Activated CD4-positive, alpha-beta memory T cell treated with anti-CD3 and anti-CD28 coated beads for 36 hours (primary cell): ENCODE measurements around the gene BMP8B. TPM values are rescaled to one million over a fixed set of nuclear protein-coding genes. Genes with fewer than 3 reads are reported as not detected.
"Not testable (repeated sequence)": the region's sequence is repeated elsewhere in the genome, so short reads cannot be mapped to it uniquely, and the experiment has no call there.

Experiments
- CTCF ChIA-PET: fragments of 350-600 bp; sonication (Branson Sonifier 250); formaldehyde crosslinking; loops from one replicate; lab custom pipeline; 2021; ENCODE audit warnings: antibody characterized with exemption, inconsistent platforms; lab: Charles Lee
- POLR2A ChIA-PET: fragments of 350-600 bp; sonication (Branson Sonifier 250); formaldehyde crosslinking; loops from one replicate; lab custom pipeline; 2021; ENCODE audit warnings: antibody characterized with exemption; lab: Charles Lee
- DNase-seq: peaks from one replicate; pipeline ENCODE4 v3.0.0-alpha.2; 2020
- H3K27ac Mint-ChIP-seq: one replicate; pipeline ENCODE4 v1.8.0; 2021; ENCODE audit warnings: mixed read lengths
- H3K27me3 Mint-ChIP-seq: one replicate; pipeline ENCODE4 v1.8.0; 2021; ENCODE audit warnings: mixed read lengths
- H3K36me3 Mint-ChIP-seq: one replicate; pipeline ENCODE4 v1.8.0; 2021; ENCODE audit warnings: mixed read lengths
- H3K4me1 Mint-ChIP-seq: one replicate; pipeline ENCODE4 v1.8.0; 2021; ENCODE audit warnings: low read depth, mixed read lengths
- H3K4me3 Mint-ChIP-seq: one replicate; pipeline ENCODE4 v1.8.0; 2021; ENCODE audit warnings: mild to moderate bottlenecking, mixed read lengths
- H3K9me3 Mint-ChIP-seq: one replicate; pipeline ENCODE4 v1.8.0; 2021; ENCODE audit warnings: mixed read lengths
- intact Hi-C: fragments of 100-400 bp; cut with micrococcal nuclease; formaldehyde crosslinking; loops from one replicate; pipeline ENCODE4 v1.15.1; 2023
- total RNA-seq, 2 experiments: library from RNA; stranded (reverse); gene quantifications; one replicate each; pipeline ENCODE4 v1.2.3, GENCODE V29; 2021

Gene BMP8B
- total RNA-seq, 2 experiments from 2014 or later, result 0.53 to 0.55 TPM

DNA sequence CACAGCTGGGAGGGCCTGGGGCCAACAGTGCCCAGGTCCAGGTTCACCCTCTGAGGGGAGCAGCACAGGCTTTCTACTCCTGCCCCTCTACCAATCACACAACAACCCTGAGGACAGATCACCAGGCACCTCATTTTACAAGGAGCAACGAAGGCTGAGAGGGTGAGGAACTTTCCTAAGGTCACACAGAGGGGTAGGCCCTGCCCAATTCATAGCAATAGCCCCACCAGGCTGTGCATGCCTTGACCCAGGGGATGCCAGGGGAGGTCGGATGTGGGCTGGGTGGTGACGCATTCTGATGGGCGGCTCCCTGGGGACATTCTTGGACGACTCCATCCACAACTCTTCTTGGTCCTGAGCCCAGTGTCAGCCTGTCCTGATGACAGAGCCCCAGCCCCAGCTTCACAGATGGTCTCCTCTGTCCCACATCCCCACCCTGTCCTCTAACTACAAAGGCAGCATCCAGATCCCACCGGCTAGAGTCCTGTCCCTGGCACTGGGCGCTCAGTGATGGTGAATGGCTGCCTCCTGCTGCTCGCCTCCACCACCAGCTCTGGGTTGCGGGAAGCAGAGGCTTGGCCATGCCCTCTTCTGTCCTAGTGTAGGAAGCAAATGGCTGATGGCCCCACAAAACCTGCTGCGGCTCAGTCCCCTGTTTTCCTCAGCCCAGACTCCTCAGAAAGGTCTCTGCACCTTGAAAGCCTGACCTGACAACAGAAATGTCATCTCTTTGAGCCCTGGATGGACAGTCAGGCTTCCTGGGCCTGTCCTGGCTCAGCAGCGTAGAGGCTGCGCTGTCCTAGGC lies 2.2 kb downstream of the BMP8B start:
- POLR2A ChIA-PET, intact Hi-C loops, H3K36me3 Mint-ChIP-seq, H3K9me3 Mint-ChIP-seq, H3K4me3 Mint-ChIP-seq, H3K4me1 Mint-ChIP-seq, H3K27ac Mint-ChIP-seq, DNase-seq: not testable (repeated sequence)
- H3K27me3 Mint-ChIP-seq, result peaks cover 11% of the 10 kb centered on the region
- CTCF ChIA-PET, result interaction anchor here (1.0 kb wide), 1 partner anchor 12 kb away, joined by 3 read pairs; no protein-coding TSS in a partner anchor

DNA sequence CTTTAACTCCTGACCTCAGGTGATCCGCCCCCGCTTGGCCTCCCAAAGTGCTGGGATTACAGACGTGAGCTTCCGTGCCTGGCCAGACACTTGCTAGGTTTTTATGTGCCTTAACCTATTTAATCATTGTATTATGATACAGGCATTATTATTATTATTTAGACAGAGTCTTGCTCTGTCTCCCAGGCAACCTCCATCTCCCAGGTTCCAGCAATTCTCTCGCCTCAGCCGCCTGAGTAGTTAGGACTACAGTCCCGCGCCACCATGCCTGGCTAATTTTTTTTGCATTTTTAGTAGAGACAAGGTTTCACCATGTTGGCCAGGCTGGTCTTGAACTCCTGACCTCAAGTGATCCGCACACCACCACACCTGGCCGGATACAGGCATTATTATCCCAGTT lies 6.0 kb downstream of the BMP8B start:
- CTCF ChIA-PET, H3K4me1 Mint-ChIP-seq, H3K36me3 Mint-ChIP-seq, DNase-seq, H3K4me3 Mint-ChIP-seq, H3K27ac Mint-ChIP-seq, intact Hi-C loops, H3K27me3 Mint-ChIP-seq, H3K9me3 Mint-ChIP-seq, POLR2A ChIA-PET: not testable (repeated sequence)

DNA sequence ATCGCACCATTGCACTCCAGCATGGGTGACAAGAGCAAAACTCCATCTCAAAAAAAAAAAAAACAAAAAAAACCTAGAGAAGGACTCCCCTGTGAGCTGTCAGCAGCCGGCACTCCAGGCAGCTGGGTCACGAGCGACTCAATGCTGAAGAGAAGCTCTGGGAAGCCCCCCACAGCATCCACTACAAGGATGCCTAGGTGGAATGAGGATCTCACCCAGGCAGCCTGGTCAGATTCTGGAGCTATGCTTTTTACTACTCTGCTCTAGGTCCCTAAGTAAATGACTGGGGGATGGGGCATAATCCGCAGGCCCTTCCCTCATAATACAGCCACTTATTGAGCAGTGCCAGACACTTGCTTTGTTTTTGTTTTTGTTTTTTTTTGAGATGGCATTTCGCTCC lies 6.6 kb downstream of the BMP8B start:
- POLR2A ChIA-PET, result no interaction called here
- H3K27me3 Mint-ChIP-seq, result peaks cover 3% of the 10 kb centered on the region
- no peak for DNase-seq
- CTCF ChIA-PET, result interaction anchor here (0.9 kb wide), 1 partner anchor 120 kb away, joined by 3 read pairs; no protein-coding TSS in a partner anchor
- H3K27ac Mint-ChIP-seq, result no peak overlapping the region
- intact Hi-C loops, result no loop called here
- no peaks in the 10 kb centered on the region for H3K9me3 Mint-ChIP-seq
- H3K4me3 Mint-ChIP-seq, result no peak overlapping the region
- no peaks in the 10 kb centered on the region for H3K4me1 Mint-ChIP-seq
- no peaks in the 10 kb centered on the region for H3K36me3 Mint-ChIP-seq

DNA sequence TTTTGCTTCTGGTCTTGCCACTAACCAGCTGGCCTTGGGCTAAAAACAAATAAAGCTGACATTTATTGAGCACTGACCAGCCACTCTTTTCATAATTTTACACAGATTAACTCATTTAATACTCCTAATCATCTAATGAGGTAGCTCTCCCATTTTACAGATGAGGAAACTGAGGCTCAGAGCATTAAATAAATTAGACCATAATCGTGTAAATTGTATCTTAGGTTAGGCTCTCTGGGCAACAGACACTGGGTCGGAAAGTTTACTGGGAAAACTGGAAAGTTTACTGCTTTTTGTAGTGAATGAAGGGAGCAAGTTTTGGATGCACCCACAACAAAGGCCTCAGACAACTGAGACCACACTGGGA lies 7.3 kb downstream of the BMP8B start:
- no peak overlapping the region for H3K4me3 Mint-ChIP-seq
- no peaks in the 10 kb centered on the region for H3K9me3 Mint-ChIP-seq
- no peaks in the 10 kb centered on the region for H3K36me3 Mint-ChIP-seq
- CTCF ChIA-PET, result interaction anchor here (0.9 kb wide), 1 partner anchor 121 kb away, joined by 3 read pairs; no protein-coding TSS in a partner anchor
- no peak for DNase-seq
- intact Hi-C loops, result no loop called here
- H3K27ac Mint-ChIP-seq, result no peak overlapping the region
- H3K27me3 Mint-ChIP-seq, result no peaks in the 10 kb centered on the region
- POLR2A ChIA-PET, result no interaction called here
- no peaks in the 10 kb centered on the region for H3K4me1 Mint-ChIP-seq

DNA sequence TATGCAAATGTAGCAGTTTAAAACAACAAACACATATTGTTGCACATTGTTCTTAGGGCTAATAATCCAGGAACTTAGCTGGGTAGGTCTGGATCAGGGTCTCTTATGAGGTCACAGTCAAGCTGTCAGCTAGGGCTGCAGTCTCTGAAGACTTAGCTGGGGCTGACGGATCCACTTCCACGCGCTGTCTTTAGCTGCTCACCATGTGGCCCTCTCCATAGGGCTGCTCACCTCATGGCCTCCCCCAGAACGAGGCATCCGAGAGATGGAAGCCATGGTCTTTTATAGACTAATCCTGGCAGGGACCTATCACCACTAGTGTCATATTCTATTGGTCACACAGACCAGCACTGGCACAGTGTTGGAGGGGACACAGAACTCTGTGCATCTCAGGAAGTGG lies 8.8 kb downstream of the BMP8B start:
- POLR2A ChIA-PET, result no interaction called here

DNA sequence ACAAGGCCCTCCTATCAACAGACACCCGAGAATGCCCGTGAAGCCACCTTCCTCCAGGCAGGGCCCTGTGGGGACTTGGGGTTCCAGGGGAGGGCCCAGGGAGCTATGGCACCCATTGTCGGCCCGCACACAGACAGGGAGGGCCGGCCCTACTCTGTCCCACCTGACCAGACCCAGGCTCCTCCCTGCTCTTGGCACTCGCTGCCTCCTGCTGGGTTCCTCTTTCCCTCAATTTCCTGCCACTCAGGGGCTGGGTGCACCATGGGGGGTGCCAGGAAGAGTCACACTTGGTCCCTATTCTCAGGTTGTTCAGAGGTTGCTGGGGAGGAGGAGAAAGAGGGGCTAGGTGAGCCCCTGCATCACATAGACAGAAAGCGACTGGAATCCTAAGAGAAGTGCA lies 9.5 kb downstream of the BMP8B start:
- intact Hi-C loops, result no loop called here
- Mint-ChIP-seq H3K9me3 (no peaks in the 10 kb centered on the region), H3K4me3 (no peak overlapping the region), H3K4me1 (no peaks in the 10 kb centered on the region), H3K27me3 (no peaks in the 10 kb centered on the region), H3K36me3 (no peaks in the 10 kb centered on the region), H3K27ac (no peak overlapping the region)
- DNase-seq, result no peak
- POLR2A ChIA-PET, result no interaction called here
- CTCF ChIA-PET, result no interaction called here

More for the DNA sequence above, 8.8 kb downstream of the BMP8B start:
- Mint-ChIP-seq H3K4me3 (no peak overlapping the region), H3K27ac (no peak overlapping the region), H3K36me3 (no peaks in the 10 kb centered on the region), H3K27me3 (no peaks in the 10 kb centered on the region), H3K9me3 (no peaks in the 10 kb centered on the region), H3K4me1 (no peaks in the 10 kb centered on the region)
- intact Hi-C loops, result no loop called here
- CTCF ChIA-PET, result no interaction called here
- DNase-seq, result no peak

DNA sequence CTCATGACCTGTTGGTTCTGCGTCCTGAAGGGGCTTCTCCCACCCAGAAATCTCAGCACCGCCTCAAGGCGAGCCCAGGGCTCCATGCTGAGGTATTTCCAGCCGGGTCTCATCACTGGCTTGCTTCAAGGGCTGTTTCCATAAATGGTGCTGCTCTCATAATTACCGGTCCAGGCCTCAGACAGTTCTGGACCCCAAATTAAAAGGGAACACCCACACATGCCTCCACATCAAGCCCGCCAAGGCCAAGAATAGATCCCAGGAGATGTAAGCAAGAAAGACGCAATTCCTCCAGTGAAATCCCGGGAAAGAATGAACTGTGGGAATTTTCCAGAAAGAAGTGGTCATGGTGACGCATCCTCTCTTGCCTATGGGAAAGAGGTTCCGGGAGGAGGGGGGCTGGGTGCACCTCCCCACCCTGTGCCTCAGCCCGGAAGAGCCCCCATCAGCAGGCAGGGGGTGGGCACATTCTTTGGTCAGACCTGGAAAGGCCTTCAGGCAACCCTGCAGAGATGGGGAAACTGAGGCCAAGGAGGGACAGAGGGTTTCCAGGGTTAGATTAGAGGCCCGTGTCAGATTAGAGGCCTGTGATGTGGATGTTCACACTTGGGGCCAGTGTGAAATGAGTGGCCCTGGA lies 10.1 kb downstream of the BMP8B start:
- H3K36me3 Mint-ChIP-seq, H3K27ac Mint-ChIP-seq, DNase-seq, CTCF ChIA-PET, H3K27me3 Mint-ChIP-seq, H3K4me3 Mint-ChIP-seq, H3K4me1 Mint-ChIP-seq, H3K9me3 Mint-ChIP-seq, POLR2A ChIA-PET, intact Hi-C loops: not testable (repeated sequence)

DNA sequence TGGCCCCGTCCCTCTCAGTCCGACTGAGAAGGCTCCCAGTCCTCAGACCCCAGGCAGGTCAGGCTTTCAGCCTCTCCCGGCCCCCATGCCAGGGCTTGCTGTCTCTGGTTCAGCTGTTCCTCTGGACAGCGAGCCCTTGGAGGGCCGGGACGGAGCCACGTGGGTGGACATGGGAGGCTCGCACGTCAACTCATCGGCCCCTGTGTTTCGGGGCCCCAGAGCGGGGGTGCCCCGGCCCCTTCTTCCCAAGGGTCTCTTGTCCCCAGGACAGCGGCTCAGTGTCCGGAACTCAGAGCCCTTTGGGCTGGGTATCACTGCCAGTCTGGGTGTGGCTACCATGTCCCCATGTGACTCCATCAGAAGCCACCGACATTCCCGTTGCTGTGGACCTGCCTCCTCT lies 10.8 kb downstream of the BMP8B start:
- DNase-seq, H3K36me3 Mint-ChIP-seq, H3K4me1 Mint-ChIP-seq, CTCF ChIA-PET, intact Hi-C loops, H3K27ac Mint-ChIP-seq, H3K4me3 Mint-ChIP-seq, H3K27me3 Mint-ChIP-seq, H3K9me3 Mint-ChIP-seq, POLR2A ChIA-PET: not testable (repeated sequence)

DNA sequence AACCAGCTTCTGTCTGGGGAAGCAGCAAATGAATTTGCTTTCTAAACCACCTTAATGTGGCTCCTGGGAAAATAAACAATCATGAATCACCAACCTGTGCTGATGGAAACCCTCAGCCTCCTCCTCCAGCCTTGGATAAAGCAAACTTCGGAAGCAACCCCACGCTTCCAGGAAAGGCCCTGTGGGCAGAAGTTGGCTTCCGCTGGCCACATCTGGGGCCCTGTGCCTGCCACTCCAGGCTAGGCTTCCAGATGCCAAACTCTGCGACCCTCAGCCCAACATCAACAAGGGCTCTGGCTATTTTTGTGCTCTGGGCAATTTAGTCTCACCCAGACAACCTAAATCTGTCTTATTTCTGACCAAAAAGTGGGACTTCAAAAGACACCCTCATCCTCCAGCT lies 11.4 kb downstream of the BMP8B start:
- Mint-ChIP-seq H3K27me3 (no peaks in the 10 kb centered on the region), H3K4me1 (no peaks in the 10 kb centered on the region), H3K27ac (no peak overlapping the region), H3K36me3 (no peaks in the 10 kb centered on the region), H3K9me3 (no peaks in the 10 kb centered on the region), H3K4me3 (no peak overlapping the region)
- ChIA-PET POLR2A (no interaction called here), CTCF (no interaction called here)
- DNase-seq, result no peak
- intact Hi-C loops, result no loop called here

DNA sequence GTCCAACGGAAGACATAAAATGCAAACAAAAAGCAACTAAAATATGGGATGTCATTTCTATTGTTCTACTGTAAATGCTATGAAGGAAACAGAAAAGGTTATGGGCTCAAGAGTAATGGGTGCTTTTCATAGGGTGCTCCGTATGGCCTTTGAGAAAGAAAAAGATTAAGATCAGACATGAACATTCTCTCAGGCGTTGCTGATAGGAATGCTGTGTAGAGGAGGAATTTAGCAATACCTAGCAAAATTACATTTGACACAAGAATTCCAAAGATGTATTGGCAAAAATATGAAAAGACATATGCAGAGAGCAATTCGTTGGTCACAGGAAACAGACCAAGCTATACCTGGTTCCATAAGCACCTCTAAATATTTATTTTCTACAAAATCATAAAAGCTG lies 11.8 kb downstream of the BMP8B start:
- no peak overlapping the region for H3K4me3 Mint-ChIP-seq
- ChIA-PET POLR2A (no interaction called here), CTCF (no interaction called here)
- H3K36me3 Mint-ChIP-seq, result no peaks in the 10 kb centered on the region
- H3K4me1 Mint-ChIP-seq, result no peaks in the 10 kb centered on the region
- no peak overlapping the region for H3K27ac Mint-ChIP-seq
- DNase-seq, result no peak
- no peaks in the 10 kb centered on the region for H3K9me3 Mint-ChIP-seq
- intact Hi-C loops, result no loop called here
- H3K27me3 Mint-ChIP-seq, result no peaks in the 10 kb centered on the region

DNA sequence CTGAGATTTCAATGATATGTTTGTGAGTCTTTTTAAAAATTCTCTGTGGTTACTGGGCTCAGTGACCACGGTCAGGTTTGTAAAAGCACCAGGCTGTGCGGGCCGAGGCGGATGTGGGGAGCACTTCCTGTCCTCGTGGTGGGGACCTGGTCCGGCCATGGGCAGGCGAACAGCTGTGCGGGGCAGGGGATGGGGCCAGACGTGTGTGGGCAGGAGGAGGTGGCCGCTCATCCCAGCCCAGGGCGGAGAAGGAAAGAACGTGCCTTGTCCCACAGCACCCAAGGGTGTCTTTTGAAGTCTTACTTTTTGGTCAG lies 12.3 kb downstream of the BMP8B start:
- H3K4me3 Mint-ChIP-seq, result no peak overlapping the region
- no peak for DNase-seq
- H3K9me3 Mint-ChIP-seq, result no peaks in the 10 kb centered on the region
- no peaks in the 10 kb centered on the region for H3K36me3 Mint-ChIP-seq
- CTCF ChIA-PET, result no interaction called here
- intact Hi-C loops, result no loop called here
- no peak overlapping the region for H3K27ac Mint-ChIP-seq
- H3K4me1 Mint-ChIP-seq, result no peaks in the 10 kb centered on the region
- POLR2A ChIA-PET, result no interaction called here
- no peaks in the 10 kb centered on the region for H3K27me3 Mint-ChIP-seq

DNA sequence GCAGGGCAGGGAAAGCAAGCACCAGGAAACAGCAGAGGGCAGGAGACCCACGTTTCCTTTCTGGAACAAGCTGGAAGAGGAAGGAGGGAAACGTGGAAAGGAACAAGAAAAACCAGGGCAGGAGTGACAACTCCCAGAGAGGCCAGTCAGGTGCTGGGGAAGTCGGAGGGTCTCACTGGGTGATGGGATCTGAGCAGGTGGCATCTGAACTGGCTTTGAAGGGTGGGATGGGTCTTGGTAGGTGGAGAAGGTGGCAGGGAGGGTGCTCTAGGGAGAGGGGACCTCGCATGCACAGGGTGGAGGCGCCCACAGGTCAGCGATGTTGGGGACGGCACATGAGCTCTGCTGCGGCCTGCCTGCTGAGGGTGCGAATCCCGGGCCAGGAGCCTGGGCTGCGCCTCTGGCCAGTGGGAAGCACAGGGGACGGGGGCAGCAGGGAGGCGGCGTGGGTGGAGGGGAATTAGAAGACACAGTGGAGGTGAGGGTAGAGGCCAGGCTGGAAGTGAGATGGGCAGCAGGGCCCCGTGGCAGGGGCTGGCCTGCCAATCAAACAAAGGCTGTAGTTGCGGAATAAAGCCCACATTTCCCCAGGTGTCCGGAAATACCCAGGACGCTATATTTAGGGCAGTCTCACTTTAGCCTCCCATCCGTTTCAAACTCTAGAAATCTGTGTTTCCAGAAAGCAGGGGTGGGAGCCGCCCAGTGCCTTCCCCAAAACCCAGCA lies 12.8 kb downstream of the BMP8B start:
- H3K4me1 Mint-ChIP-seq, H3K27me3 Mint-ChIP-seq, H3K27ac Mint-ChIP-seq, CTCF ChIA-PET, DNase-seq, POLR2A ChIA-PET, H3K4me3 Mint-ChIP-seq, intact Hi-C loops, H3K36me3 Mint-ChIP-seq, H3K9me3 Mint-ChIP-seq: not testable (repeated sequence)
